ENCODE measurements around the gene ARL2.

- no peak for TF ChIP-seq CTCF (IDR thresholded peaks at IDR 0.05)
- no peak for TF ChIP-seq POLR2A (IDR thresholded peaks at IDR 0.05)
Measured at GRCh38 chr11:65056999-65057398, 43.0 kb downstream of the ARL2 start.

All from Peyer's patch (tissue), 4 donors.